ENCODE results near the gene PPP1R1A.

DNA sequence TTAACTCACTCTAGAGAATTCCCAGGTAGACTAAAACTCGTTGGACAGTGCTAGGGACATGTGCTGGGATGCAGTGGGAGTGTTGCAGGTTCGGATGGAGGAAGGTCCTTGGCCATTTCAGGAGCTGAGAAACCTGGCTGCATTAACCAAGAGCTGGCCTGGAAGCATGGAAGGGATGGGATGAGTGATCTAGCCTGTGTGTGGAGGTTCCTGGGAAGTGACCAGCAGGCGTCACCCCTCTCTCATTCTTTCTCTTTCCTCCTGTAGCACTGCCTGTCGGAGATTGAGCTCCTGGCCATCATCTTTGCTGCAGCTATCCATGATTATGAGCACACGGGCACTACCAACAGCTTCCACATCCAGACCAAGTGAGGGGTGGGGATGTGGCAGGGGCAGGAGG, 15.6 kb downstream of the PPP1R1A start:
- TF ChIP-seq, protein P1, sequence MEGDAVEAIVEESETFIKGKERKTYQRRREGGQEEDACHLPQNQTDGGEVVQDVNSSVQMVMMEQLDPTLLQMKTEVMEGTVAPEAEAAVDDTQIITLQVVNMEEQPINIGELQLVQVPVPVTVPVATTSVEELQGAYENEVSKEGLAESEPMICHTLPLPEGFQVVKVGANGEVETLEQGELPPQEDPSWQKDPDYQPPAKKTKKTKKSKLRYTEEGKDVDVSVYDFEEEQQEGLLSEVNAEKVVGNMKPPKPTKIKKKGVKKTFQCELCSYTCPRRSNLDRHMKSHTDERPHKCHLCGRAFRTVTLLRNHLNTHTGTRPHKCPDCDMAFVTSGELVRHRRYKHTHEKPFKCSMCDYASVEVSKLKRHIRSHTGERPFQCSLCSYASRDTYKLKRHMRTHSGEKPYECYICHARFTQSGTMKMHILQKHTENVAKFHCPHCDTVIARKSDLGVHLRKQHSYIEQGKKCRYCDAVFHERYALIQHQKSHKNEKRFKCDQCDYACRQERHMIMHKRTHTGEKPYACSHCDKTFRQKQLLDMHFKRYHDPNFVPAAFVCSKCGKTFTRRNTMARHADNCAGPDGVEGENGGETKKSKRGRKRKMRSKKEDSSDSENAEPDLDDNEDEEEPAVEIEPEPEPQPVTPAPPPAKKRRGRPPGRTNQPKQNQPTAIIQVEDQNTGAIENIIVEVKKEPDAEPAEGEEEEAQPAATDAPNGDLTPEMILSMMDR (IDR thresholded peaks at IDR 0.05) = no peak
- no peak for TF ChIP-seq POLR2A (IDR thresholded peaks at IDR 0.05)

Measured in uterus (tissue), 2 donors.